ENCODE measurements around the gene DYTN.

DYTN gene

DNA sequence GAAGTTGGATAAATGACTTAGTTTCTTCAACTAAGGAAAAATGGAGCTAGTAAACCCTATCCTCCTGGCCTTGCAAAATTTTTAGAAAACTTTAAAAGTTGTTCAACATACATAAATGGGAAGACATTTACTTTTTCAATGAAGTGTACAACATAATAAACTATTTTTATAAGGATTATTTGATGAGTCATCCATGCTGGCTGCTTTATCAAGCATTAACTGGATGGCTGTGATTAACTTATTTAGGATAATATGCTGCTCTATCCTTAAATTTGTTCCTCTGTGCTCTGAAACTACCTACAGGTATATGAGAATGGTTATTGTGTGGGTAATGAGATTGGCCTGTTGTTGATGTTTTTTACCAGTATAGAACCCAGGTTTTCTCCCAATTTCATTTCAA, 21.3 kb downstream of the DYTN start:
- DNase-seq = no peak

DNA sequence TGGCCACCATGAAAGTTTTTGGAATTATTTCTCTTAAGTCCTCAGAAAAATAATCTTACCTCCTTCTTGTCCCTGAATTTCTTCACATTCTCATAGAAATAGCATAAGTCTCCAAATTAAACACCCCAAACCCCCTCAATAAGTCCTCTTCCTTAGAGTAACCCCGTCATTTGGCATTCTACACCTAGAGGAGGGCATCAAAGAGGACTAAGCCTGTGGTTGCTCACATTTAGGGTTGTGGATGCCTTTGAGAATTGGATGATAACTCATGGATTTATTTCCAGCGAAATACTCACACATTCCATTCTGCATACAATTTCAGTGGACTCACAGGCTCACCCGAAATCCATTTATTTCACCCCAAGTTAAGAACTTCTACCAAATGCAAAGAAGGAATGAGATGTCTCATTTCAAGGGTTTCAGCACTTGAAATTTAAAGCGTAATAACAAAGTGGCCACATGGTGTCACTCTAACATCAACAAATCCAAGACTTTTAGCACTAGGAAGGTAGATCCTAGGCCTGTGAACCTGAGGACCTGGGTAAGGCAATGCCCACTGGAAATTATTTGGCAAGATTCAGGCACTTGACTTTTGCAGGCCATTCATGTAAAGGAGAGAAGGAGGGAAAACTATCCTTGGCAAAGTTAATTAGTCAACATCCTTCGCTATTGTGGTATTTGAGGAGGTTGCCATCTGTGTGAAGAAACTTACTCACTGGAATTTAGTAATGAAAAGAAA, 24.6 kb downstream of the DYTN start:
- peak; percentile 80 for DNase-seq

DNA sequence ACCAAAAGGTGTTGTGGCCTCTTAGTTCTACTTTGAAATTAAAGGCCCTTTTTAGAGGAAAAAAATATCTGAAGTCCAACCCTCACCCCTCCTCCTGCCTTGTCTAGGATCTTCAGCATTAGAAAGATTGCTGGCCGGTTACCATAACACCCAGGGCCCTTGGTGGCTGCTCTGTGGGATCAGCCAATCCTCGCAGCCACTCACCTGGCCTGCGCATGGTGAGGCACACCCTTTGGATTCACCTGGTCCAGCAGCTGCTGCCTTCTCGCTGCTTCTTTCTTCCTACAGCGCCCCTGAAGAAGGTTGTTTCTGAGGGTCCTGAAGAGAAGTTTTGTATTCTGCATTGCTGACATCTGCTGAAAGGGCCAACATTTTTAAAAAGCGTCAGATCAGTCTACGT, 25.2 kb downstream of the DYTN start:
- no peak for DNase-seq

DNA sequence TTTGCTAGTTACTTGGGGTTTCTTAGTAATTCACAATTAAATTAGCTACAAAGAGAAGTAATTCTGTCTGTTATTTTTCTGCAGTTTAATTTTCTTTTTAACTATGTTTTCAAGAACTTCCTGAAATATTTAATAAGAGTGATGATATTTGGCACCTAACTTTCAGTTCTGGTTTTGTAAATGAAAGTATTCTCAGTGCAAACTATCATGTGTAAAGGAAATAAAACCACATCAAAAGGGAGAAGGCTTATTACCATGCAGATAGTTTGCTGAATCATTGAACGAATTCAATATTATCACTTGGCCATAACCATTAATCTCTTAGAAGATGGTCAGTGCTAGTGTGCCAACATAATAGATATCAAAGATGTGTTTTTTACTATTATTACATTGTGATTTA, 29.2 kb downstream of the DYTN start:
- no peak for DNase-seq

DNA sequence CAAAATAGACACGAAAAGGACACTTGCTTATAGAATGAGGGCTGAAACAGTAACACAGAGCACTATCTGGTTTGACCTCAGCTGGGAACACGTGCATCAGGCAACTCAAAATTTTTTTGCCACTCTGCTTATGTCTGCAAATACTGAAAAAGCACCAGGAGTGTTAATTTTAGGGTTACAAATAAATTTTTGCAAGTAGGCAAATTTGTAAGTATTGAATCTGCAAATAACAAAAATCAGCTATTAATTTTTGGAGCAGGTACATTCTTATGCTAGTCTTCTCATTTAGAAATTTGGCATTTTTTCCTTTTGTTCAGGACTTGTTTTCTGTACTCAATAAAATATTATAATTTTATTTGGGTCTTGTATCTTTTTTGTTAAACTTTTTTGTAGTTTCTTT, 29.7 kb downstream of the DYTN start:
- no peak for DNase-seq

DNA sequence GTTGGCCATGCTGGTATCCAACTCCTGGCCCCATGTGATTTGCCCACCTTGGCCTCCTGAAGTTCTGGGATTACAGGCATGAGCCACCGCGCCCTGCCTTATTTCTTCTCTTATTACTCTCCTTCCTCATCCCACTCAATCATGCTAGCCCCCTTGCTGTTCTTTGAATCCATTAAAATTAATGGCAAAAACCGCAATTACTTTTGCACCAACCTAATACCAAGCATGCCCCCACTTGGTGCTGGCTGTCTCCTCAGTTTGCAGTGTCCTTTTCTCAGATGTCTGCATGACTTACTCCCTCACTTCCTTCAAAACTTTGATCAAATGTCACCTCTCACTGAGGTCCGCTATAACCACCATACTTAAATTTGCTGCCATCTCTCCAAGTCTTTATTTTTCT, 34.6 kb downstream of the DYTN start:
- no peak for DNase-seq

DNA sequence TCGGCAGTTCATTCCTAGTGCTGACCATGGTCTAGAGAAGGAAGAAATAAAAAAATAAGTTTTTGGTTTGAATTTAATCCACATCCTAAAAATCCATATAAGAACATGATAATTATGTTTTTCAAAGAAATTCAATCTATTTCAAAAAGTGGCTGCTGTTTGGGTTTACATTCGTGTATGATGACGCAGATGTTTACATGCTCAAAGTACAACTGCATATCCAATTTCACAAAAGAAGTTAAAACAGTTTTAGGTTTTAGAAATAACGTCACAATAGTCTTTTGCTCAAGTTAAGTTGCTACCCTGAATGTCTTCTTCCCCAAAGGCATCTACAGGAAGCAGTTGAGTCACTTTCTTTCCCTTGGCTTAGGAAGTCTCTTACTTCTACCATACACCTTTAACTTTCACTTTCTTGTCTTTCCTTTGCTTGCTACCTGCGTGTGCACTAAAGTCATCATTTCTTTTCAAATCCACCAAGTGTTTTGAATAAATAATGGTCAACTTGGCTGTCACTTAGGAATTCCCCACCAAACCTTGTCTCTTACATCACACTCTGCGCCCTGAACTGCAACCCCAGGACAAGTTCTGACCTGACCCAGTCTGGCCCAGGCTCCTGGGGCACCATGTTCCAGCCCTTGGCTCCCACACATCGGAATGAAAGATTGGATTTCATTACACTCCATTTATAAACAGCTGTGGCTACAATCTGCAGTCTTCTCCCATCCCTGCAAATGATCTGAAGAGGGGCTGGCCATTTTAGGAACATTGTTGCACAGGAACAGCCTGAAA, 47.5 kb downstream of the DYTN start:
- DNase-seq = no peak

DNA sequence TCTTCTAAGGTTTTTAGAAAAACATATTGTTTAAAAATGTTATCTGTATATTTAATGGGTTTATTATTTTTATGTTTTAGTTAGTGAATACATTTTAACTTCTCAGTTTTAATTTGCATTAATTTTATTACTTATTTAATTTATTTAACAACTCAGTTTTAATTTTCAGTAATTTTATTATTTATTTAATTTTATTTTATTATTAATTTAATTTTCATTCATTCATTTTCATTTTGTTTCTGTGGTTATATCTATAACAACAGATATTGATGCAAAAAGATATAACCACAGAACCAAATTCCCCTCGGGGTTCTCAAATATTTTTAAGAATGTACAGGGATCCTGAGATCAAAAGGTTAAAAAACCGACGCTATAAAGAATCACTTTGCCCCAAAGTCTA, 52.9 kb downstream of the DYTN start:
- no peak for DNase-seq

DNA sequence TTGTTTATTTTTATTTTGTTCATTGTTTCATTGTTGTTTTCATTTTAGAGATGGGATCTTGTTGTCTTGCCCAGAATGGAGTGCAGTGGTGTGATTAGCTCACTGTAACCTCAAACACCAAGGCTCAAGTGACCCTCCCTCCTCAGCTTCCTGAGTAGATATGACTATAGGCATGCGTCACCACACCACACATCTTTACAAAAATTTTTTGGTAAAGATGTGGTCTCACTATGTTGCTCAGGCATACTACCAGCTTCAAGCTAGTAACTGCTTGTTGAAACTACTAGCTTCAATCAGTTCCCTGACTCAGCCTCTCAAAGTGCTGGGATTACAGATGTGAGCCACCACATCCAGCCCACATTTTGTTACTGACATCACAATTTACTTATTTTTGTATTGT, 61.1 kb downstream of the DYTN start:
- no peak for DNase-seq

DNA sequence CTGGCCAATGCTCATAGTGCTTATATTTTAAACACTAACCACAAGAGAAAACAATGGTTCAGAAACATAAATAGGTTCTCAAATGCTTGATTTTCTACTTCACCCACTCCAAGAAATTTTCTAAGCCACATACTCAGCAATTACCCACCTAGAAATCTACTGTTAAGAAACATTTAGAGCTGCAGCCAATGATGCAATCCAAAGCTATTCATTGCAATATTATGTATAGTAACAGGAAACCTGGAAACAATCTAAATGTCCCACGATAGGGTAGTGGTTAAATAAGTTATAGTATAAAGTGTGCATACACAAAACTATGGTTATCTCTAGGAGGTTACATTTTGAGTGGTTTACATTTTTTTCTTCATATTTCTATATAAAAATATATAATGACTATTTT, 70.2 kb downstream of the DYTN start:
- DNase-seq = no peak

DNA sequence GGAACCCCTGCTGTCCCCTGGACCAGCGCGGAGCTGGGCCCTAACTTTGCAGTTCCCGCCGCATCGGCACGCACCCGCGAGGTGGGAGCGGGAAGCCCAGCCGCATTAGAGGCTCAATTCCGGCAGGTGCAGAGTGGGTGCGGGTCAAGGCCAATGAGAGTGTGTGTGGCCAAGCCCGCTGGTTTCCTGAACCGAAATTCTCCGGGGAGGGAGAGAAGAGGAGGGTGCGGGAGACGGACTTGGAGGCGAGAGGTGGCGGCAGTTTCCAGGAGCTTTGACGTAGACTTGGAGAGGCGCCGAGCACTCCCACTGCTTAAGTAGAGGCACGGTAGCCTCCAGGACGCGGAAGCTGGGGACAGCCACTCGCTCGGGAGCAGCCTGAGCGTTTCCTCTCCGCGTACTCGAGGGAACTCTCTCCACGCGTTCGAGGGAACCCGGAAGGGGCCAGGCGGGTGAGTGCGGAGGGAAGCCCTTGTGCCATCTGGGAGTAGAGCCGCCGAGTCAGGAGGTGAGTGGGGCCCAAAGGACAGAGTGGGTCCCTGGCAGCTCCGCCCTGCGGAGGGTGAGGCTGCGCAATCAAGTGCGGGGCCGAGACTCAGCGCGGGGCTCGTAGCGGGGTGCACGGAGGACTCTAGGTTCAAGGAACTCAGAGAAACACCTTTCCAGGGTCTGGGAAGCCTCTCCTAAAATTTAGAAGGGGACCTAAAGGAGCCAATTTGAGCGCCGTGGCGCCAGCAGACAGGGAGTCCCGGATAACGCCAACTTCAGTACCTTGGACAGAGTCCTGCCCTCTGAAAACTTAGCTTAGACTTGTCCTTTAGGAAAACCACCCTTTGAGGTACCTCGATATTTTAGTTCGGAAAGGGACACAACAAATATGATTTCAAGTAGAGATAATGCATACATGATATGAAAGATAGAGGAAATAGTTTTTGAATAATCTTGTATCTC, 75.8 kb downstream of the DYTN start, which contains the start of gene FAM237A:
FAM237A (plus strand) TSS at position 413 of the 951 bp plus-strand sequence. CDS start 1,750 bp downstream, outside the sequence.
- DNase-seq = peak; percentile 57

DNA sequence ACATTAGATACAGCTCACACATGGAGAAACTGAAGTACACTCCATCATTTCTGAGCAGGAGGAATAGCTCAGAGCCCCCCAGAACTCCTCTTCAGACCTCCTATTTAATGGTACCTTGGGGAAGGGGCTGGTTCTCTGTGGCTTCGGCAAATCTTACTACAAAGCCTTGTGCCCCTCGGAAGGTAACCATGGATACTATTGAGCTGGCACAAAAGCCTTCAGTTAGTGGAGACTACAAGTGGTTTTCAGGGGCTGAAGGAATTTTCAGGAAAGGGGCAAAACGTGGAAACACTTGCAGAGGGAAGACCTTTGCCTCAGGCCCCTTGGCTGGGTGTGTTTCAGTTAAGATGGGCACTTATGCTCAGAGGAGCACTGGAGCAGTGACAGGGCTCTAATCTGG, 77.0 kb downstream of the DYTN start:
- no peak for DNase-seq

DNA sequence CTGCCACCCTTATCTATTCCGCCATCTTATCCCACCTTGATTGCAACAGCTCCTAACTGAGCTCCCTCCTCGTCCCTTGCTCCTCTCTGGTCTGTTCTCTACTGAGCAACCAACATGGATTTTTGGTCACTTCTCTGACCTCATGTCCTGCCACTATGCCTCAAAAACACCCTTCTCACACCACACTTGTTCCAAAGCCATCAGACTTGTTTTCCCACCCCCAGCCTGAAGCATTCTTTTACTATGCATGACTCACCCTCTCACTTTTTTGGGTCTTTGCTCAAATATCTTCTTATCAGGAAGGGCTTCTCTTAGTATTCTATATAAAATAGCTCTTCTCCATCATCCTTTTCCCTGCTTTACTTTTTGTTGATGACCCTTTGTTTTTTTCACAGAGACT, 78.6 kb downstream of the DYTN start:
- DNase-seq = no peak

DNA sequence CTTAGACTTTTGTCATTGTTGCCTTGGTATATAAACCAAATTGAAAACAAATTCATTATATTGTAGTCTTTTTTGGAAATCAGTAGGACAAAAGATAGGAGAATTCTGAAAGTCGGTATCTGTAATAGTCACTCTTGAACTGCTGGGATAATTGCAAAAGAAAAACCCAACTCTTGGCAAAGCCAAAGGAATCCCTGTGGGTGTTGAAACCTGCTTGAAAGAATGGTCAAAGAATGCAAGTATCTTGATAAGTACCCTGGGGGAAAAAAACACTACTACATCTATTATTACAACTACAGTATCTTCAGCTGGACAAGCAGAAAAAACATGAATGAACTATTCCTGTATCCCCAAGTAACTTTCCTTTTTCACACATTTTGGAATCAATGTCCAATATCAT, 83.2 kb downstream of the DYTN start:
- no peak for DNase-seq

DNA sequence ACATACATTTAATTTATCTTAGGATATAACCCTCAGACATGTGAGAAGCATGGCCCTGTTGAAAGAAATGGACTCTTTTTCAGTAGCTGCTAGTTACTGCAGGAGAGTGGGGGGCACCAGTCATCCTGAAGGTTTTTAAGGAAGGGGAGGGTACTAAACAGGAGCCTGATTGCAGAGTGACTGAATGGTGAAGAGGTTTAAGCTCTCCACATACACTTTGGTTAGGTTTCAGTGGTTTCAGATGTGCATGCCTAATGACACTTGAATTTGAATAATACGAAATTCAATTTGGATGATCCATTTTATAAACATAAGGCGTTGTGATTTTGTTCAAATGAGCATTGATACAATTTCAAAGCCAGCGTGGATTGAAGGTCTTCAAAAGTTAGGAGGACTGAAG, 86.9 kb downstream of the DYTN start:
- no peak for DNase-seq

DNA sequence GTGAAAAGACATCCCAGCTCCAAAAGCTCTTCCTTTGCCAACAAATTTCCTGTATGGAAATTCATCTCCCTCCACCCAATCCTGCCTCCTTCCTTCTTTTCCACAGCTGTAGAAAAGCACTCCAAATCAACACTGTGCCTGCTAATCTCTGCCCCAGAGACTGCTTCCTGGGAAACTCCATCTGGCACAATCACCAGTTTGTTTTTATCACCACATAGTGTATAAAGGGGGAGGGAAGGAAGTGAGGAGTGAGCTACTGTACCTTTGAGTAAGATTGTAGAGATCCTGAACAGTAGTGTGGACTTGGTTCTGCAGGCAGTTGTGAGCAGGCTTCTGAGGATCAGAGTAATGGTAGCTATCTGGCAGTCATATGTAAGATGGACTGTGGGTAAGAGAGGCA, 90.6 kb downstream of the DYTN start:
- no peak for DNase-seq

DNA sequence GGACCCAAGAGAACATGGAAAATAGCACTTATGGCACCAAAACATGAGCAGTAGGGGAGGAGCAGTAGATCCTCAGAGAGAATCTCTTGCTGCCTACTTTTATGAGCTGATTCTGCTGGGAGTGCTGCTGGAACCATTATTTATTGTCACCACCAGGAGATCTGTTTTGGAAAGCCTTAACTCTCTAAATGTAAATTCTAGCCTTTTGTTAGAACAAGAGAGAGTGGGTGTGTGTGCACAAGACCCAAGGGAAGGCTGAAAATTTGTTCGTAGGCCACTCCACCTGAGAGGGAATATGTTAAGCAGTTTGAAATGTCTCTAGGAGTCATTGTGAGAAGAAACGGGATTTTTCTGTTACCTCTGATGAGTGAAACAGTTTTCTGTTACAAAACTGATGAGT, 92.1 kb downstream of the DYTN start:
- no peak for DNase-seq

DNA sequence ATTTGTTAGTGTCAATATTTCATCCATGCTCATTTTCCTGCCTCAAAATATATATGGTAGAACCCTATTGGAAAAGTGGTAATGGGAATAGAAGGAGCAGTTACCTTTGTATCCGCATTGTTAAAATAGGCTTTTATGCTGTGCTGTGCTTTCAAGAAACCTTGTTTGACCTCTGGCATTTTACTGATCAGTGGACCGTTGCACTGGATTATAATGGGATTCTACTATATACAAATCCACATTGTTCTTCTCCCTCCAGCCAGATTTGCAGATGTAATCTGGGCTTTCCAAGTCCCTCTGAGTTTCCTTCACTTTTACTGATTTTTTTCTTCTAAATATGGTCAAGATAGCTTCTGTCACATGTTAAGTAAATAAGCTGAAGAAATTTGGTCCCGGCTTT, 99.2 kb downstream of the DYTN start:
- no peak for DNase-seq

DNA sequence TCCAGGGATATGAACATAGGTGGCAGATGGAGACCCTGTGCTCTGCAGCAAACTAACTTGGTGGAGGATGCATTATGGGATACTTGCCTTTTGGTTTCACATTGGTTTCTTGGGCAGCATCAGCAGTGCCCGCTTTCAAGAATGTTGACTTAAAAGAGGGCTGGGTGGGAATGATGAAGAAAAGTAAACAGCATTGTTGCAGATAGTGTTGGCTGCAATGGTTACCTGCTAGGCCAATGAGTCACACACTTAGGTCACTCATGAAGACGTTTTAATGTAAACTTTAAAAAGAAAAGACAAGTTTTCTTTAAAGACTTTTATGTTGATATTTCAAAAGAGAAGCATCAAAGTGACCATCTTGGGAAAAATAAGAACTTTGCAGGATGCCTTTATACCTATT, 102.0 kb downstream of the DYTN start:
- DNase-seq = no peak

DNA sequence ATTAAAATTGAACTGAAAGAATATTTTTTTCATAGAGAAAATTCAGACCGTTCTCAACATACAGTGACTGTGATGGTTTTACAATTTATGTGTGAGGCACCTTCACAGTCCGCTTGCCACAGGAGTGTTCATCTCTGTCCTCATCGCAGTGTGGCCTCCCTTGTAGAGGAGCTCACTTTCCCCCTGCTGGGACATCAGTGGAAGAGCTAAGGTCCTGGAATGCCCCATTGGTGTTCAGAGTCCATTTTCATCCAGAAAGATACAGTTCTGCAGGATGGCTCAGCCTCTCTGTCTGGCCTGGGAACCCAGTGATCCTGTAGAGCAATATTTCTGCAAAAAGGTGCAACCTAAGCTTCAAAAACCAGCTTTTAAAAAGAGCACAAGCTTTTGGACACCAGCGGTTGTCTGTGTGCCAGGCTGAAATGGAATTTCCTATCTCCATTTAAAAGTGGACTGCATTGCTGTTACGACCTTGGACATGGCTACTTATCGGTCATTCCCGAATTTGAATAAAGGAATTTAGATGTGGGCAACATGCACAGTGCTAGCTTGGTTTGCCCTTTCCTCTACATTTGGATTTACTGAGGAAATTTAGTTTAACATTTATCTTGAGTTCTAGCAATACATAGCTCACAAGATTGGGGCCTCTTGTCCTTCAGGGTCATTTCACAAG, 102.6 kb downstream of the DYTN start:
- DNase-seq = no peak

DNA sequence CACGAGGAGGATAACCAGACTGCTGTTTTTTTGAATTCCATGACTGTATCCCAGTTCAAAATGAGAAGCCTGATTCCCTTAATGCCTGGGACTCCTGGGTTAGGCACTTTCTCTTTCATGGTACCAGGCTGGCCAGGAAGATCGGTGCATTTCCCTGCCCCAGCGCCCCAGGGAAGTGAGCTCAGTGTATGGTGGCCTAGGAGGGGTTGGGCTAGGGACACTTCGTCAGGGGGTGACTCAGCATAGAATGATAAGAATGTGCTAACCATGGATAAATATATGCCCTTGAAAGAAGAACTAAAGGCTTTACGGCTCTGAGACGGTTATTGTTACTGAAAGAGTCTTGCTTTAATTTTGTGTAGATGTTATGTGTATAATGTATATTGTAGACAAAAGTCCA, 103.4 kb downstream of the DYTN start:
- no peak for DNase-seq

DNA sequence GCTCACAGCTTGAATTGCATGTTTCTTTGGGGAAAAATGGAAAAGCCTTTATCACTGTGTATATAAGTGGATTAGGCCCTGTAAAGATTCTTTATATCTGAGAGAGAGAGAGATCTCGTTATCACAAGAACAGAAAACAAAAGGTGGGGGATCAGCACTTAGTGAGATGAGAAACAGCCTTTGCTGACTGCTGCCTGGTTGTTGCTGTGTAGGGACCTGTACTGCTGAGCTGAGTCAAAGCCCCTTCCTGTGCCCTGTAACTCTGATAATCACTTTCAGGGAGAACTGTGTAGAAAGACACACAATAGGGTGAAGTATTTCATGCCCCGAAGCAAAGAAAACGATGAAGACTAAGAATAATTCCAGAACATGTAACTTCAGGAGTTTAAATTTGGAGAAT, 106.5 kb downstream of the DYTN start:
- no peak for DNase-seq

DNA sequence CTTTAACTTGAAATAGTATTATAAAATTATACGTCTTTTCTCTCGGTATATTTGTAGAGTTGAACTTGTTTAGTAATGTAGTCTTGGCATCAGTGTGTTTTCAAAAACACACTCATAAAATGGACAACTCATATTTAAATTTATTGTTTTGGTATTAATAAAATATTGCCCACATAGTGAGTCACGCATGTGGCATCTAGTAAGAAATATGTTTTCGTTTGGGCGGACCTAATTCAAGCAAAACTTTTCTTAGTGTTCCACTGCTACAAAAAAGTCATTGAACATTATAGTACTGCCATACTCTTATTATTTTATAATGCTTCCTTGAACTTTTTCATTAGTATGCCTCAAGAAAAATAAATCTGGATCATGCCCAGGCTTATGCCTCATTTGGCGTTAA, 107.0 kb downstream of the DYTN start:
- DNase-seq = no peak

Data from NCI-H2227 treated with DMSO at 0.1 percent for 48 hours (cell line).